Skeletal muscle cell (primary cell): ENCODE measurements around the gene SPOCK3.
"Not testable (repeated sequence)": the region's sequence is repeated elsewhere in the genome, so short reads cannot be mapped to it uniquely, and the experiment has no call there.

Source experiments
- DNase-seq: peaks from one replicate; pipeline ENCODE4 v3.0.0-alpha.2; 2010; ENCODE audit warnings: low read depth
- H3K4me3 ChIP-seq: 2 replicates; pipeline ENCODE4 v1.5.1; 2011; ENCODE audit warnings: low read depth, mild to moderate bottlenecking, control low read depth, low read length, moderate library complexity

SPOCK3 gene

GRCh38 chr4:167234316-167234881 lies at the start of gene SPOCK3:
TSS of gene SPOCK3 (minus strand) at chr4:167234494.
- DNase-seq = no peak
- peak within 1 kb of the TSS; percentile 64 for H3K4me3 ChIP-seq

- DNase-seq = no peak
- H3K4me3 ChIP-seq = no peak overlapping the region
These were observed 48.0 kb upstream of the SPOCK3 start for GRCh38 chr4:167282171-167282864.

GRCh38 chr4:167281545-167281944 lies 47.3 kb upstream of the SPOCK3 start:
- not testable (repeated sequence) for H3K4me3 ChIP-seq, DNase-seq

GRCh38 chr4:167274351-167274750 lies 40.1 kb upstream of the SPOCK3 start:
- no peak overlapping the region for H3K4me3 ChIP-seq
- DNase-seq = peak; percentile 6

GRCh38 chr4:167265231-167265630 lies 30.9 kb upstream of the SPOCK3 start:
- H3K4me3 ChIP-seq = no peak overlapping the region
- DNase-seq = no peak

GRCh38 chr4:167248271-167248670 lies 14.0 kb upstream of the SPOCK3 start:
- no peak for DNase-seq
- H3K4me3 ChIP-seq = no peak overlapping the region

GRCh38 chr4:167239627-167240026 lies 5.3 kb upstream of the SPOCK3 start:
- no peak overlapping the region for H3K4me3 ChIP-seq

GRCh38 chr4:167238226-167238625 lies 3.9 kb upstream of the SPOCK3 start:
- DNase-seq = no peak
- no peak overlapping the region for H3K4me3 ChIP-seq

More at GRCh38 chr4:167239627-167240026, 5.3 kb upstream of the SPOCK3 start:
- no peak for DNase-seq

GRCh38 chr4:167233685-167234315 lies 494 bp downstream of the SPOCK3 start:
- DNase-seq = no peak
- H3K4me3 ChIP-seq = peak overlapping the region; percentile 64

- peak overlapping the region; percentile 64 for H3K4me3 ChIP-seq
- DNase-seq = no peak
These were observed 1.2 kb downstream of the SPOCK3 start for GRCh38 chr4:167232805-167233684.

- no peak overlapping the region for H3K4me3 ChIP-seq
- DNase-seq = no peak
These were observed 3.5 kb downstream of the SPOCK3 start for GRCh38 chr4:167230744-167231143.

- DNase-seq = no peak
- H3K4me3 ChIP-seq = no peak overlapping the region
These were observed 12.2 kb downstream of the SPOCK3 start for GRCh38 chr4:167222099-167222498.

GRCh38 chr4:167221084-167221483 lies 13.2 kb downstream of the SPOCK3 start:
- no peak overlapping the region for H3K4me3 ChIP-seq
- DNase-seq = no peak

GRCh38 chr4:167218022-167218608 lies 16.2 kb downstream of the SPOCK3 start:
- H3K4me3 ChIP-seq = no peak overlapping the region
- no peak for DNase-seq

GRCh38 chr4:167216783-167217182 lies 17.5 kb downstream of the SPOCK3 start:
- H3K4me3 ChIP-seq = no peak overlapping the region
- DNase-seq = no peak

- H3K4me3 ChIP-seq = no peak overlapping the region
- DNase-seq = no peak
These were observed 24.1 kb downstream of the SPOCK3 start for GRCh38 chr4:167210166-167210565.

- DNase-seq = no peak
- no peak overlapping the region for H3K4me3 ChIP-seq
These were observed 37.8 kb downstream of the SPOCK3 start for GRCh38 chr4:167196344-167197012.

GRCh38 chr4:167190379-167190778 lies 43.9 kb downstream of the SPOCK3 start:
- no peak overlapping the region for H3K4me3 ChIP-seq
- DNase-seq = no peak

GRCh38 chr4:167185465-167185864 lies 48.8 kb downstream of the SPOCK3 start:
- no peak overlapping the region for H3K4me3 ChIP-seq
- DNase-seq = no peak
